Right ventricle myocardium inferior (tissue), 1 donor: ENCODE results near the gene CARMIL1. TPM values are rescaled to one million over a fixed set of nuclear protein-coding genes. Genes with fewer than 3 reads are reported as not detected.

Source experiments
- ATAC-seq: fragments of 200-7000 bp; cut with Tn5 transposase; one replicate; pipeline ENCODE4 v1.9.1; 2020; ENCODE audit warnings: mild to moderate bottlenecking, moderate library complexity
- DNase-seq: peaks from one replicate; pipeline ENCODE4 v3.0.0; 2021; ENCODE audit errors: missing footprints
- intact Hi-C: fragments of 100-400 bp; cut with DNase I; formaldehyde crosslinking; loops from one replicate; pipeline ENCODE4 v1.11.0; 2022
- total RNA-seq: library from RNA; stranded (reverse); fragmentation: NEBNext Ultra II Directional; extraction: Animal tissue kit (Norgen Biotek cat#: 25700); gene quantifications from one replicate; pipeline ENCODE4 v1.2.1, GENCODE V29; 2021
- donor health status: DM: no; HTN: yes; CAD: no; lungs with severe emphysema.

Gene CARMIL1
- total RNA-seq, 1 donor from 2014 or later, result 5.4 TPM

DNA sequence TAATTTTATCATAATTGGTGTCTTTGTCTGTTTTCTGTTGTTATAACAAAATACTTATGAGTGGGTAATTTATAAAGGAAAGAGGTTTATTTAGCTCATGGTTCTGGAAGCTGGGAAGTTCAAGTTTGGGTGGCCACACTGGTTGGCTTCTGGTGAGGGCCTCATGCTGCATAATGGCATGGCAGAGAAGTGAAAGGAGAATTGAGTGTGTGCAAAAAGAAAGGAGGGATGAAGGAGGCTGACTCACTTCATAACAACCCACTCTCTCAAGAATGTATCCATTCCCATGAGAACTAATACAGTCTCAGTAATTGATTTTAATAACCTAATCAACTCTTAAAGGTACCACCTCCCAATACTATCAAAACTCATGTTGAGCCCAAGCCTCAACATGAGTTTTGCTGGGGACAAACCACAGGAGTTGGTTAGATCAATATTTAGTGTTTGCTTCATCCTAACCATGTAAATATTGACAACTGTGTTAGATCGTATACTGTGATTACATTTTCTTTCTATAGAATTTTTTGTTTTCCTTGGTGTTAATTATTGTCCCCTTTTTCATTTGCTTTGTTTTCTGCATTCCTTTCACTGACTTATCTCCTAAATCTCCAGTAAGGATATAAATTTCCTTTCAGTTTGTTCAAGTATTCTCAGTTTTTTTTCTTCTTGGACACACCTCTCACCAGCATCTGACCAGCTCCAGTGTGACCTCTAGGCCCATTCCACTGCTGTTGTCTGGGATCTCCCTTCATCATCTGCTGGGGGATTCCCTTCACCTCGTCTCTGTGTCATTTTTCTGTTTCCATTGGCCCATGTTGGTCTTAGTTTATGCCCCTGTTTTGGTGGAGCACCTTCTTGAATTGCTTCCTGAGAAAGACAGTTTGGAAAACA is 318.0 kb downstream of the CARMIL1 start:
- intact Hi-C loops, result no loop called here
- ATAC-seq, result no peak
- no peak for DNase-seq

DNA sequence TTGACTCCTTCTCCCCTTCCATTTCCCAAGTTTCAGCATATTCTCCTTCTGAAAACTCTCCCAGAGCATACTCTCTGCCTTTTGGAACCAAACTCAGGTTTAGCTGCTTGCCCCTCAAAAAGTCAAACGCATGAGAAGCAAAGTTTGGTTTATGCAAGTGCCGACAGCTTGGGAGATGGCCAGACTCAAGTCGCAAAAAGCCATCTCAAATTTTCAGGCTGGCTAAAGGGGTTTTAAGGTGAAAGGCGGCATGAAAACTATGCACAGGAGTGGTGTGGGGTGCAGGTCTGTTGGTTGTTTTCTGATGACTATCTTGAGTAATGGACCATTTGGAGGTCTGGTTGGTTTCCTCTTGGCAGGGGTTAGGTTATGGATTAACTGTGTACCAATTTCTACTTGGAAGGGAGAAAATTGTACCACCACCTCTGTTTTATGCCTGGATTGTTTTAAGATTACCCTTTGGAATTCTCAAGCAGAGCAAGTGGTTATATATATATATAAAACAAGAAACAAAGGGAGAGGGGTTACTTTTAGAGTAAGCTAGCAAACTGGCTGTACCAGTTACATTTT is 320.4 kb downstream of the CARMIL1 start:
- no peak for ATAC-seq
- intact Hi-C loops, result loop anchor here (5.0 kb wide), 2 partner anchors 332 to 377 kb away; no protein-coding TSS in a partner anchor
- DNase-seq, result no peak

DNA sequence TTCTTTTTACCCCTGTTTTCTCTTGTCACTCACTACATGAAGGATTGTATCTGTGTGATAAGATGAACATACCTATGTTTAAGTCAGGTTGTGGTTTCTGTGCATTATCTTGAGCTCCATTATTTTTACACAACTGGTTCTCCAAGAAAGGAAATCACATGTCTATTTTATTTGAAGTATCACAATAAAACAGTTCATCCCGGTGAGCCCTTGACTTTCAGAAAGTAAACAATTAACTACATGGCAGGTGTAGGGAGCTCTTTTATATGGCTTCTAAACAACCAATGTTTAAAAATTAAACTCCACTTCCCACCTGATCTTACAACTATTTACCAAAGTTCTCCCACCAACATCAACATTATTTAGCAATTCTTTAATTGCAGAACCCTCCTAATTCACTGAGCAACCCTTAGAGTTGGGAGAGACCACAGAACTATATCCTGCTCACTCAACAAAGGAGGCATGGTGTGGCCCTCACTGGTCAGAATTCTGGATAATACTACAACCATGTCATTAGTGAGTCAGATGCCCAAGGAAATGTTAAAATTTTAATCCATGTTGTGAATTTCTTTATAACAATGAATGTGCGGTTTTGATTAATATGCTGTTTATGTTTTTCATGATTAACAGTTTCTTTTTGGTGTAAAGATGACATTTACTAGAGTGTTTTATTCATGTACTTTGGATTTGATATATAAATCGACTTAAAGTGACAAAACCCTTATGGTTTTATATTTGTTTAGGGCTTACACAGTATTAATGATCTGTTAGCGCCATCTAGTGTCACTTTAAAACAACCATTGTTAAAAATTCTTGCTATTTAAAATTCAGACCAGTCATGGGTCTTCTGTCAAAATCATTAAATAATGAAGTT is 322.9 kb downstream of the CARMIL1 start:
- DNase-seq, result no peak
- intact Hi-C loops, result loop anchor here (5.0 kb wide), 2 partner anchors 335 to 380 kb away; no protein-coding TSS in a partner anchor
- no peak for ATAC-seq

DNA sequence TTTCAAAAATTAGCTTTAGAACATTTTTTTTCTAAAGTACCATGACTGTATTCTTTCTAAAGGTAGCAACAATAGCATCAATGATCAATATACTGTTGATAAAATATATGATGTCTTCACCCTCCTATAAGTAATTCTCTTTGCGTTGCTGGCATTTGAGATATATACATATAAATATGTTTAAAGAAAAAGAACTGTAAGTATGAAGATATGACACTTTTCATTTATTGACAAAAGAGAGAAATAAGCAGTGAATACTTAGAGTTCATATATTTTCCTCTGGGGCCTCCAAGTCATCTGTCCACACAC is 323.5 kb downstream of the CARMIL1 start:
- DNase-seq, result no peak
- no peak for ATAC-seq
- intact Hi-C loops, result loop anchor here (5.0 kb wide), 2 partner anchors 335 to 380 kb away; no protein-coding TSS in a partner anchor

DNA sequence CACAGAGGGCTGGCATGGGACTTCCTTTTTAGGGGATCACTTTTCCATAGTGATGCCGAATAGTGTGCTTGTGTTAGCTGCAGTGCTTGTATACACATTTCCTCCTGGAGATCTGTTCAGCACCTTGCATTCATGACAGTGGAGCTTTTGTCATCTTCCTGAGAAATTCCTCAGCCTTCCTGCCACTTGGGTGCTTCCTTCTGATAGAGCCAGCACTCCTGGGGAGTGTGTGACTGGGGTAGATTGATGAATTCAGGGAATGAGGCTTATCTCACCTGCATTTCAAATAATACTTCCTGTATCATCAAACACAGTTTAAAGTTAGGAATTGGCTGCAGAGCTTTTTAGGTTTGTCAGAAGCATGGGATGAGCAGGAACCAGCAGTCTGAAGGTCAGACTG is 324.1 kb downstream of the CARMIL1 start:
- intact Hi-C loops, result loop anchor here (5.0 kb wide), 2 partner anchors 336 to 381 kb away; no protein-coding TSS in a partner anchor
- ATAC-seq (no peak), DNase-seq (no peak)

DNA sequence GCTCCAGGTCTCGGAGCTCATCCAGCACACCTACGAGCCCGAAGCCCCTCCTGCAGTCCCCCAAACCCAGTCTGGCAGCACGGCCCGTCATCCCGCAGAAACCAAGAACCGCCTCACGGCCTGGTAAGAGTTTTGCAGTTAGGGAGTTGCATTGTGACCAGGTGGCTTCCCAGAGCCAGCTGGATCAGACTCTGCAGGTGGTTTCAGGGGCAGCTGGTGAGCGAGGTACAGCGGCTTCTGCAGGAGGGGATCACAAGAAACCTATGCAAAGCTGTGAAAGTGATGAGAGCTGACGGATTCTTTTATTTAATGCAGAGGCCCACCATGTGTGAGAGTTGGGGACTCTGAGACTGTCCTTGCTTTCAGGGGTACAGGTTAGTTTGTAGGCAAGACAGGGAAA is 327.0 kb downstream of the CARMIL1 start:
- intact Hi-C loops, result no loop called here
- no peak for ATAC-seq
- DNase-seq, result no peak

DNA sequence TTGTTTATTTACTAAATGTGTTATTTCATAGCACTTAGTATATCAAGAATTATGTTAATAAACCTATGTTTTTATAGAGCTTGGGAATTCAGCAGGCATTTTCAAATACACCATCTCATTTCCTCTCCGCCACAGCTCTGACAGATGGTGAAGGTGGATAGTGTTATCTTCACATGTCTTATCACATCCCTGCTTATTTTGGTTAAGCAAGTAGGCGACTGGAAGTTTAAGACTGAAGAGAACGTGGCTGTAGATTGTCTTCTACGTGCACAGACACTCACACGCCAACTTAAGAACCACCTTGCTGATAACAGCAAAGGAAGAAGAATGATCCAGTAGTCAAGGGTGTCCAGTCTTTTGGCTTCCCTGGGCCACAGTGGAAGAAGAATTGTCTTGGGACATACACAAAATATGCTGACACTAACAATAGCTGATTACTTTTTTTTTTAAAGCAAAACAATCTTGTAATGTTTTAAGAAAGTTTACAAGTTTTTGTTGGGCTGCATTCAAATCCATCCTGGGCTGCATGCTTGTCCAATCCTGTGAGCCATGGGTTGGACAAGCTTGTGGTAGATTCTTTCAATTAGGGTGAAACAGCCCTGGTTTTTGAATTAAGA is 329.5 kb downstream of the CARMIL1 start:
- no peak for ATAC-seq
- intact Hi-C loops, result no loop called here
- DNase-seq, result no peak

DNA sequence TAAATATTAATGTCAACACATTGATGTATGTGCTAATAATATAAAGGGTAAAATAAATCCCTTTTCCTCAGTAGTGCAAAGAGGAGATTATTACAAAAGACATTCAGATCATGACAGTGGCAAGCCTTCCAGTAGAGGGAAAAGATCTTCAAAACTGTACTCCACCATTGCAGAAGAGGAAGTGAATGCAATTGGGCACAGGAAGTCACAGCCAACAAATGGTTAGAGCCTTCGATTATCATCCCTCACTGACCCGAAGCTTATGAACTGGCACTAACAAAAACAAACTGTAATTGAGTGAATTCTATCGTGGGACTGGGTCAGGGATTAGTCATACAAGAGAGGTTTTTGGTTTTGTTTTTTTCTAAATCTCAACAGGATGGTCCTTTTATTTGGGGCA is 333.5 kb downstream of the CARMIL1 start:
- DNase-seq (no peak), ATAC-seq (no peak)
- intact Hi-C loops, result no loop called here

DNA sequence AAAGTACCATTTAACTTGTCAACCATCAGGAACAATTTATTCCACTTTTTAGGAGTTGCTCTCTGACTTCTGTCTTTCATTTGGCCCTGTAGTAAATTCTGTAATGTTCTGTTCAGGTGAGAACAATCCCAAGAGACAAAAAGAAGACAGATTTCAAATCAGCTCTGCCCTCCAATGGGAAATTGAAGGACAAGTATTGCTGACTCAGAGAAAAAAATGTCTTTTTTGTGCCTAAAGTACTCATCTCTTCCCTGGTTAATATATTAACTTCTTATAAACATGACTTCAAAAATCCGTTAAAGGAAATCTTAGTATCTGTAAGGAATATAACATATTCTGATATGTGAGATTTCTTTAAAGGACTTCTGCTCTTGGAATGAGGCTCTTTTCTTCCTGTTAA is 334.2 kb downstream of the CARMIL1 start:
- DNase-seq (no peak), ATAC-seq (no peak)
- intact Hi-C loops, result no loop called here

DNA sequence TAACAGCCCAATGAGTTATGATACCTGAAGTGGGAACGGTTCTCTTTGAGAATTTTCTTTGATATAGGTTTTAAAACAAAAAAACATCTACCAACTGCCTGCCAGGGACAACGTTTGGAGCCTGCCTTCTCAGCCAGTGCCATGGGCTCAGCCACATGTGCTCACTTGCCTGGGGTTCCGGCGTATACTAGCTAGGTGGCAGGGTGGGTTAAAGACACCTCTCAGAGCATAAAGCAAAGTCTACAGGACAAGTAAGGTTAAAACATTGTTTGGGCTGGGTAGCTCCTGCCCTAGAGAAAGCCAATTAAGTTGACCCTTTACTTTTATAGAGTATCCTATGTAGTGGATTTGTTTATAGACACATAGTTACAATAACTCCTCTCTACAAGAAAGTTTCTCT is 334.9 kb downstream of the CARMIL1 start:
- DNase-seq (no peak), ATAC-seq (no peak)
- intact Hi-C loops, result no loop called here

DNA sequence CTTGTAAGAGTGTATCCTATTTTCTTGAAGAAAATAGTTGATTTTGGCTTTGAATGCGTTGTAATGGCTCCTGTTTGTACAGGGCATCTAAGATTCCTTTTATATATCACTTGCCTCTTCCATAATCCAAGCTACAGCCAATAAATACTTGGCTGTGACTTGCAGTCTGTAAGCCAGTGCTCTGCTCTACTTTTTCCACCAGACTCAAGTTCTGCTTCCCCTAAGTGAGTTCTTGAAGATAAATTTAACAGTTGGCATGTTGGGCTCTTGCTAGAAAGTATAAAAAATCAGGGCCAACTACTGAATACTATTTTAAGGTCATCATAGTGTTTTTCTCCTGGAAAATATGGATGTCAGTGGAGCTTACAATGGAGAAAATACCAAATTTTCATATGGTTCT is 336.3 kb downstream of the CARMIL1 start:
- intact Hi-C loops, result no loop called here
- ATAC-seq (no peak), DNase-seq (no peak)

DNA sequence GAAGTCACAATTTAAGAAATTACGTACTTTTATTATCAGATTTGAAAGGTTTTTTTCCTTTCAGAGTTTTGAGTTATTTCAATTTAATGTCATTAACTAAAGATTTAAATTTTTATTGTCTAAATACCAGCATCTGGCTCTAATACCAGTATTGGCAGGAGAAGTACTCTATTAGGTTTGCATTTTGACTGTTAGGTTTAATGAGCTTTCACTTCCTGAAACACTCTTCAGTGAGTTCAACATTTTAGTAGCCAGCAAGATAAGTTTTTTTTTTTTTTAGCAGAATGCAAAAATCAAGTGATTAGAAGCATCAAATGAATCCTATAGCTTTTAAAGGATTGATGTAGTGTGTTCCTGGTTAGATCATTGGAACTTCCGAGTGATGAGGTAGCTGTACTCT is 338.8 kb downstream of the CARMIL1 start:
- no peak for ATAC-seq
- intact Hi-C loops, result no loop called here
- no peak for DNase-seq

DNA sequence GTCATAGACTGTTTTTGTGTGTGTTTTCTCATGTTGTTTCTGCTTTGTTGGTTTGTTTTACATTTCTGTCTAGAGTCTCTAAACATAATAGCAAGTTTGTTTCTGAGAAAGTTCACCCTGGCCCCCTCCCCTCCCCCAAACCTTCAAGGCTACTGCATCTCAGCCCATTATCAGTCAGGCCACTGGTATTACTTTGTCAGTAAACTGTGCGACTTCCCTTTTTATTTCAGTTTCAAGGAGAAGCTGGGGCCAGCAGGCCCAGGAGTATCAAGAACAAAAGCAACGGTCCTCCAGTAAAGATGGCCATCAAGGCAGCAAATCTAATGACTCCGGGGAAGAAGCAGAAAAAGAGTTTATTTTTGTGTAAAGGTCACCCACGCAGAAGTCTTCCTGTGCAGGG is 340.0 kb downstream of the CARMIL1 start:
- DNase-seq (no peak), ATAC-seq (no peak)
- intact Hi-C loops, result no loop called here

DNA sequence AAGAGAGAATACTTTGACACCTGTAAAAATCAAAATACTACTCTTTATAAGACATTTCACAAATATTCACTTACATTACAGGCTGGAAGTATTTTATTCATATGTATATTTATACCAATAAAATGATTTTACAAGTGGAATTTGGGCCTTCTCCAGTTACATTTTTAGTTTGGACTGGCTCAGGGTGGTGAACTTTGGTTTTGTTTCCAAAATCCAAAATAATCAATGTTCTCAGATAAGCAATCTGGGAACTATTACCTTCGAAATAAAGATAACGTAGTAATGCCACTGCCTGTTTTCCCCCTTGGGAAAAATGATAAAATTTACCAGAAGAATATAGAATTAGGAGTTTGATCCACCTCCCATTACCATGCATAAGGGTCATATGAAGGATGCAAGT is 341.2 kb downstream of the CARMIL1 start:
- no peak for ATAC-seq

DNA sequence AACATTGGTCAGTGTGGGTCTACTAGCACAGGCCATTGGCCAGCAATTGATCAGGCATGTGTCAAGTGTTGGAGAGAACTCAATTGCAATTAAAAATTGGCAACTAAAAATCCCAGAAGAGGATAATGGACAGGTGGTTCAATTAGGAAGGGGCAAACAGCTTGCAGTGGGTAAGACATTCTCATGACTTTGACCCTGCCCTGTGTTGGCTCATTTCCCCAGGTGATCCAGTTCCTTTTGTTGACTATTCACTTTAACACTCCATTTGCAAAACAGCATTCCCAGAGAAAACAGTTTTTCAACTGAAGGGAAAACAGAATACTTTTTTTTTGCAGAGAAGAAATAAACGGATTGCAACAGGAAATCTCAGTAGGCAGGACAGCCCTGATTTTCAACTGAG is 343.9 kb downstream of the CARMIL1 start:
- intact Hi-C loops, result no loop called here
- no peak for ATAC-seq
- no peak for DNase-seq

More for the DNA sequence above, 341.2 kb downstream of the CARMIL1 start:
- no peak for DNase-seq
- intact Hi-C loops, result no loop called here

DNA sequence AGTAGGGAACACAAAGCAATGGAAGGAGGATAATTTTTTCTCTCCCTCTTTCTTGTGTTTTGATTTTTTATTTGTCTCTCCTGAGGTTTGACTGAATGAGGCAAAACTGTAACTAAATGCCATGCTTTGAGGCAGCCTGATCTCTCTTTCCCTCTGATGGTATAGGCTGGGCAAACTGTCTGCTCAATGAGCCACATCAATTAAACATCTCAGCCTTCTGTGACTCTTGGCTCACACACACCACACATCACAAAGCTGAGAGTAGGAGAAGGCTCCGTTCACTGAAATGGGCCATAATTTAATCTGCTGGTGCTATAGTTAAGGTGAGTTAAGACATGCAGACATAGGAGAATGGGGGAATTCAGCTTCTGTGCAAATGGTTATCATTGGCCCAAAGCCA is 344.7 kb downstream of the CARMIL1 start:
- ATAC-seq, result no peak
- no peak for DNase-seq
- intact Hi-C loops, result no loop called here

DNA sequence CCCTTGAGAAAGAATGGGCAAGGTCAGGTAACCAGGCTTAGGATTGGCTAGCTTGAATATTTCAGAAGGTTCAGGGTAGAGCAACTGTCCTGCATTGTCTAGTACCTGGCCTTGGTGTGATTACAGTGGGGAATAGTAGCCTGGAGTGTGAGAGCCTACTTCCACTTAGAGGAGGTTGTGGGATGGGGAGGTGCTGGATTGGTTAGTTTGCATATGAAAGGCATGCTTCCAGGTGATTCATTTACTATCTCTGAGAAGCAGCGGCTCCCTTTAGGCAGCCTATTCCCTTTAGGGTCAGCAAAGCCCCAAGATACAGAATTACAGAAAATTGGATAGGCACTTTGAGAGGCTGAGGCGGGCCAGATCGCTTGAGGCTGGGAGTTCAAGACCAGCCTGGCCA is 347.8 kb downstream of the CARMIL1 start:
- DNase-seq (no peak), ATAC-seq (no peak)
- intact Hi-C loops, result no loop called here

DNA sequence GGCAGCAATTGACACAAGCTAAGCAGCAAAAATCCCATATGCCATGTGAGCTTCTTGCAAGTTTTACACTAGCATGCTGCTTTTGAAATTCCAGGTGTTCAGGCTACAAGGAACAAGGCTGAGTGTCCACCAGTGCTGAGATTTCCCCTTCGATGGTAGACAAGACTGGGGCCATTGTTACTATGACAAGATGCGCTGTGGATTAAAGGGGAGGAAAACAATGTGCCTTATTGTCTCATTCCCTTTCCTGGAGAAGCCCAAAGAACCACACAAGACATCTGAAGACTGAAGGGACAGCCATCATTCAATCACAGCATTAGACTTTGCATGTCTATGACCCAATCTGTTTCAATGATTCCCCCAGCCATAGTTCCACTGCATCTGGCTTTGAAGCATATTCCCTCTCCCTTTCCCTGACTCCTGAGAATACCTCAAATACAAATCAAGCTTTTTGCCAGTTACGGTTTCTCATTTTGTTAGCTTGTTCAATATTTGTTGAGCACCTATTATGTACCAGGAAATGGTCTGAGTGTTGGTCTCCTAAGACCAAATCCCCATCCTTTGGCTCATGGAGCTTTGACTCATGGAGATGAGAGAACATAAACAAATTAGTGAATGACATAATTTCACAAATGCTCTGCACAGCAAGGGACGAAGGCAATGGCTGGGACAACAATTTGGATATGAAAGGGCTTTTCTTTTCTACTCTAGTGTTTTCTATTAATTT is 349.5 kb downstream of the CARMIL1 start:
- ATAC-seq (no peak), DNase-seq (no peak)
- intact Hi-C loops, result no loop called here

DNA sequence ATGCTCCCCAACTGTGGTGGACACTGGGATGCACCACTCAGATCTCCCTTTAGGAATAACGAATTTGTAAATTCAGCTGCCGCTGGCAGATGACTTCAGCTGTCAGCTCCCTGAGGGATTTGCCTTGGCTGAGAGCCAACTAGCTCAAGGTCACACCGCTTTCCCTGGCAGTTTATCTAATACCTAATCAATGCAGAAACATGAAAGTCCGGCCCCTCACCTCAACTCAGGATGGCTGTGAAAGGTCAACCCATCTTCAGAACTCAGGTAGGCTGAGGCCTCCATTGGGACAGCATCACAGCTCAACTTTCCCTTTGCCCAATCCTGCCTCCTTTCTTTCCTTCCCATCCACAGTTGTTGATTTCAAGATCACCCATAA is 350.0 kb downstream of the CARMIL1 start:
- intact Hi-C loops, result no loop called here
- no peak for ATAC-seq
- DNase-seq, result no peak
